SK-N-SH (cell line): ENCODE results near the gene KLHDC3.

ENCODE experiments used
- CTCF ChIP-seq: fragments of 200-600 bp; sonication (generic); IDR thresholded peaks from 2 replicates; pipeline ENCODE4 v1.6.1; 2017; ENCODE audit warnings: antibody characterized with exemption, mild to moderate bottlenecking, moderate library complexity
- ELF1 ChIP-seq: IDR thresholded peaks from 2 replicates; pipeline ENCODE4 v1.4.0; 2012
- EZH2phosphoT487 ChIP-seq: fragments of 200-600 bp; sonication (generic); IDR thresholded peaks from 2 replicates; pipeline ENCODE4 v1.6.1; 2017; ENCODE audit warnings: low read depth, mixed run types, mild to moderate bottlenecking, antibody characterized with exemption, moderate library complexity, borderline replicate concordance
- FOXM1 ChIP-seq: IDR thresholded peaks from 2 replicates; pipeline ENCODE4 v1.4.0; 2012; ENCODE audit warnings: low read depth, mild to moderate bottlenecking
- JUND ChIP-seq: IDR thresholded peaks from 2 replicates; pipeline ENCODE4 v1.4.0; 2012
- MEF2A ChIP-seq: IDR thresholded peaks from 2 replicates; pipeline ENCODE4 v1.4.0; 2012; ENCODE audit warnings: low read depth, borderline replicate concordance
- POLR2AphosphoS5 ChIP-seq: IDR thresholded peaks from 2 replicates; pipeline ENCODE4 v1.6.1; 2012; ENCODE audit warnings: low read depth, low read length
- SMC3 ChIP-seq: IDR thresholded peaks from 2 replicates; pipeline ENCODE4 v1.6.1; 2012; ENCODE audit warnings: low read depth, low read length, improper control_type of control experiment
- USF2 ChIP-seq: fragments of 150-350 bp; IDR thresholded peaks from 2 replicates; pipeline ENCODE4 v1.6.1; 2017; ENCODE audit warnings: antibody characterized with exemption, low read length, low read depth, borderline replicate concordance
- YY1 ChIP-seq: IDR thresholded peaks from 2 replicates; pipeline ENCODE4 v1.4.0; 2012; ENCODE audit warnings: low read depth, mild to moderate bottlenecking
- TF ChIP-seq, protein P1 (sequence below): IDR thresholded peaks from 2 replicates; pipeline ENCODE4 v1.4.0; 2012; ENCODE audit warnings: low read depth, borderline replicate concordance
- TF ChIP-seq, protein P2 (sequence below): IDR thresholded peaks from 2 replicates; pipeline ENCODE4 v1.6.1; 2012; ENCODE audit warnings: mild to moderate bottlenecking, low read depth, low read length, moderate library complexity
- TF ChIP-seq, protein P3 (sequence below): IDR thresholded peaks from 2 replicates; pipeline ENCODE4 v1.4.0; 2012; ENCODE audit warnings: low read depth

GRCh38 chr6:42968783-42969182 is 45.3 kb upstream of the KLHDC3 start:
- no peak for TF ChIP-seq POLR2AphosphoS5
- TF ChIP-seq ELF1: no peak
- no peak for TF ChIP-seq CTCF
- TF ChIP-seq, protein P1, sequence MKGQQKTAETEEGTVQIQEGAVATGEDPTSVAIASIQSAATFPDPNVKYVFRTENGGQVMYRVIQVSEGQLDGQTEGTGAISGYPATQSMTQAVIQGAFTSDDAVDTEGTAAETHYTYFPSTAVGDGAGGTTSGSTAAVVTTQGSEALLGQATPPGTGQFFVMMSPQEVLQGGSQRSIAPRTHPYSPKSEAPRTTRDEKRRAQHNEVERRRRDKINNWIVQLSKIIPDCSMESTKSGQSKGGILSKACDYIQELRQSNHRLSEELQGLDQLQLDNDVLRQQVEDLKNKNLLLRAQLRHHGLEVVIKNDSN: no peak
- no peak for TF ChIP-seq EZH2phosphoT487
- TF ChIP-seq MEF2A: no peak
- no peak for TF ChIP-seq SMC3
- no peak for TF ChIP-seq USF2
- no peak for TF ChIP-seq YY1
- TF ChIP-seq, protein P2, sequence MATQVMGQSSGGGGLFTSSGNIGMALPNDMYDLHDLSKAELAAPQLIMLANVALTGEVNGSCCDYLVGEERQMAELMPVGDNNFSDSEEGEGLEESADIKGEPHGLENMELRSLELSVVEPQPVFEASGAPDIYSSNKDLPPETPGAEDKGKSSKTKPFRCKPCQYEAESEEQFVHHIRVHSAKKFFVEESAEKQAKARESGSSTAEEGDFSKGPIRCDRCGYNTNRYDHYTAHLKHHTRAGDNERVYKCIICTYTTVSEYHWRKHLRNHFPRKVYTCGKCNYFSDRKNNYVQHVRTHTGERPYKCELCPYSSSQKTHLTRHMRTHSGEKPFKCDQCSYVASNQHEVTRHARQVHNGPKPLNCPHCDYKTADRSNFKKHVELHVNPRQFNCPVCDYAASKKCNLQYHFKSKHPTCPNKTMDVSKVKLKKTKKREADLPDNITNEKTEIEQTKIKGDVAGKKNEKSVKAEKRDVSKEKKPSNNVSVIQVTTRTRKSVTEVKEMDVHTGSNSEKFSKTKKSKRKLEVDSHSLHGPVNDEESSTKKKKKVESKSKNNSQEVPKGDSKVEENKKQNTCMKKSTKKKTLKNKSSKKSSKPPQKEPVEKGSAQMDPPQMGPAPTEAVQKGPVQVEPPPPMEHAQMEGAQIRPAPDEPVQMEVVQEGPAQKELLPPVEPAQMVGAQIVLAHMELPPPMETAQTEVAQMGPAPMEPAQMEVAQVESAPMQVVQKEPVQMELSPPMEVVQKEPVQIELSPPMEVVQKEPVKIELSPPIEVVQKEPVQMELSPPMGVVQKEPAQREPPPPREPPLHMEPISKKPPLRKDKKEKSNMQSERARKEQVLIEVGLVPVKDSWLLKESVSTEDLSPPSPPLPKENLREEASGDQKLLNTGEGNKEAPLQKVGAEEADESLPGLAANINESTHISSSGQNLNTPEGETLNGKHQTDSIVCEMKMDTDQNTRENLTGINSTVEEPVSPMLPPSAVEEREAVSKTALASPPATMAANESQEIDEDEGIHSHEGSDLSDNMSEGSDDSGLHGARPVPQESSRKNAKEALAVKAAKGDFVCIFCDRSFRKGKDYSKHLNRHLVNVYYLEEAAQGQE: no peak
- TF ChIP-seq, protein P3, sequence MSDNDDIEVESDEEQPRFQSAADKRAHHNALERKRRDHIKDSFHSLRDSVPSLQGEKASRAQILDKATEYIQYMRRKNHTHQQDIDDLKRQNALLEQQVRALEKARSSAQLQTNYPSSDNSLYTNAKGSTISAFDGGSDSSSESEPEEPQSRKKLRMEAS: no peak
- no peak for TF ChIP-seq JUND
- TF ChIP-seq FOXM1: no peak
